SH-SY5Y (cell line): Measurements from ENCODE around the gene FRMD4A.

ENCODE experiments used
- GATA2 ChIP-seq: IDR thresholded peaks from 2 replicates; pipeline ENCODE4 v1.6.1; 2011; ENCODE audit warnings: mild to moderate bottlenecking, low read depth, low read length
- GATA3 ChIP-seq: IDR thresholded peaks from 2 replicates; pipeline ENCODE4 v1.6.1; 2011; ENCODE audit warnings: low read depth, mild to moderate bottlenecking, low read length, moderate library complexity

FRMD4A gene

GRCh38 chr10:13883636-13884444 lies 446.9 kb downstream of the FRMD4A start:
- TF ChIP-seq GATA2 = no peak
- no peak for TF ChIP-seq GATA3

- TF ChIP-seq GATA2 = no peak
- no peak for TF ChIP-seq GATA3
Observed at GRCh38 chr10:13882119-13882711, 448.5 kb downstream of the FRMD4A start.

GRCh38 chr10:13880760-13881159 lies 450.0 kb downstream of the FRMD4A start:
- no peak for TF ChIP-seq GATA2
- TF ChIP-seq GATA3 = no peak

- TF ChIP-seq GATA3 = no peak
- no peak for TF ChIP-seq GATA2
Observed at GRCh38 chr10:13877154-13877909, 453.4 kb downstream of the FRMD4A start.

GRCh38 chr10:13873196-13873595 lies 457.5 kb downstream of the FRMD4A start:
- TF ChIP-seq GATA3 (no peak), GATA2 (no peak)

- TF ChIP-seq GATA2 (no peak), GATA3 (no peak)
Observed at GRCh38 chr10:13872411-13872810, 458.3 kb downstream of the FRMD4A start.

DNA sequence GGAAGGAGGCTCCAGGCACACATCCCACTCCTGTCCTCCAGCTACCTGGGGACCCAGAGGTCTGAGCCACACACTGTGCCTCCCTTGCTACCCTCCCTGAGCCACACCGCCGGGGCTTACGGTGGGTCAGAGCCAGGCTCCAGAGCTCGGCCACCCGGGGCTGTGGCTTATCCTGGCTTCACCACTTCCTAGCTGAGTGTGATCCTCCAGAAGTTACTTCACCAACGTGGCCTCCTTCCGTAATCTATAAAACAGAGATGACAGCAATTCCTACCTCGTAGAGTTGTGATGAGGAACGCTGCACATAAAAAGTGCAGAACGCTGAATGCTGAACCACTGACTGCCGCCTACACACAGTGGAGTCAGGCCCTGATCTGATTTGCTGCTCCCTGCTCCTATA lies 458.9 kb downstream of the FRMD4A start:
- TF ChIP-seq GATA3 (no peak), GATA2 (no peak)

- no peak for TF ChIP-seq GATA2
- TF ChIP-seq GATA3 = no peak
Observed at GRCh38 chr10:13871011-13871410, 459.7 kb downstream of the FRMD4A start.

GRCh38 chr10:13869295-13869664 lies 461.4 kb downstream of the FRMD4A start:
- TF ChIP-seq GATA2 (no peak), GATA3 (no peak)

DNA sequence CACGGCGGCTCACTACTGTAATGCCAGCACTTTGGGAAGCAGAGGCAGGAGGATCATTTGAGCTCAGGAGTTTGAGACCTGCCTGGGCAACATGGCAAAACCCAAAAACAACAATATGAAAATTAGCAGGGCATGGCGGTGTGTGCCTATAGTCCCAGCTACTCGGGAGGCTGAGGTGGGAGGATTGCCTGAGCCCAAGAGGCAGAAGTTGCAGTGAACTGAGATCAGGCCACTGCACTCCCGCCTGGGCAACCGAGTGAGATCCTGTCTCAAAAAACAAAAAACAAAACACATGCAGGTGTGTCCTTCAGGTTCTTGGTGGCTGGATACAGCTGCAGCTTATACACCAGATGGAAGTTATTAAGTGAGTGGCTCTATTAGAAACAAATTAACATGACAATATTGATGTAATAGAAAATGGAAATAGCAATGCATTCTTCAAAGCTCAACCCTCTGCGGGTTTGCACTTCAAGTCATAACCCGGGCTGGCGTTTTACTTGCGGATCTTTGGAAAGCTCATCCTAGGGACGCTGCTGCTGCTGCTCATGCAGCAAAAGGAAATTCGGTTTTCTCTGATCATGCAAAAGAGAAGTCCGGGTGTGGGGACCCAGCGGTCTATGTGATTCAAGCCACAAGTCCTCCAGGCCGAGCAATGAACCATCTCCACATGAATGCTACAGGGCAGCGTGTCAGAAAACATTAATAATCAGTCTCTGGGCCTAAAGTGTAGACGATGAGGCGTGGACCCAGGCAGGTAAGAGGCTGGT lies 462.0 kb downstream of the FRMD4A start:
- no peak for TF ChIP-seq GATA3
- TF ChIP-seq GATA2 = no peak

DNA sequence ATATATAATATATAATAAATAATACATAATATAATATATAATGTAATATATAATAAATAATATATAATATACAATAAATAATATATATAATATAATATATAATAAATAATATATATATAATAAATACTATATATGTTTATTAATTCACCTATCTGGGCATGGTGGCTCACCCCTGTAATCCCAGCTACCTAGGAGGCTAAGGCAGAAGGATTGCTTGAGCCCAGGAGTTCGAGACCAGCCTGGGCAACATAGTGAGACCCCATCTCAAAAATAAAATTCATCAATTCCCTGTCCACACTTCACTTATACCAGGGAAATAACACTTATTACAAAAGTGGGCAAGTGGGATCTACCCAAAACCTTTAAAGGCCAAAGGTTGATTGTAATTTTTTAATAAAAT lies 462.9 kb downstream of the FRMD4A start:
- TF ChIP-seq GATA2 = no peak
- no peak for TF ChIP-seq GATA3

DNA sequence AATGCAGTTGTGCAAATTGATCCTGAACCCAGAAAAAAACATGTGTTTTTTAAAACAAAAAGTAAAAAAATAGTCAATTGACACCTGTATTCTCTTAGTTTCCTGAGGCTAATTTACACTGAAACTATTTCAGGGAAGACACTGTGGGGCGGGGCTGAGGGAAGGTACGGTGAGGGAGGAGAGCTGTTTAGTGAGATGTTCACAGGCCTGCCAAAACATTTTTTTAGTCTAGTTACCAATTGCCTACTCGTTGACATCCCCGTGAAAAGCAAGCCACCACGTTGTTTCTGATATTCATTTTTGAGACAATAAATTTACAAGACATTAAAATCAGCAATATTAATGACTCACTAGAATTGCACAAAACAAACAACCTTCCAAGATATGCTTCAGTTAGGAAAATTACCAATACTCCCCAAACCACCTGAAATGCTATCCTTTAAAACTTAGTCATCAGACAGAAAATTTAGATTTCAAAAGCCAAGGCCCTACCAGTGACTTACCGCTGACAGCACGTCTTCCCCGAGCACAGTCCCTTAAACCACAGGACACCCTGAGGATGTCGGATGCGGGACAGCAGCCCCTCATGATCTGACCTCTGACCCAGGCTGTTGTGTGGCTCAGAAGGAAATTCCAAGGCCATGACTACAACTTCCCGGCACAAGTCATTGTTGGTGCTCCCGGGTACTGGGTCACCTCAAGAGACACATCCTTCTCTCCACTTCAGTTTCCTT lies 464.8 kb downstream of the FRMD4A start:
- no peak for TF ChIP-seq GATA2
- no peak for TF ChIP-seq GATA3

DNA sequence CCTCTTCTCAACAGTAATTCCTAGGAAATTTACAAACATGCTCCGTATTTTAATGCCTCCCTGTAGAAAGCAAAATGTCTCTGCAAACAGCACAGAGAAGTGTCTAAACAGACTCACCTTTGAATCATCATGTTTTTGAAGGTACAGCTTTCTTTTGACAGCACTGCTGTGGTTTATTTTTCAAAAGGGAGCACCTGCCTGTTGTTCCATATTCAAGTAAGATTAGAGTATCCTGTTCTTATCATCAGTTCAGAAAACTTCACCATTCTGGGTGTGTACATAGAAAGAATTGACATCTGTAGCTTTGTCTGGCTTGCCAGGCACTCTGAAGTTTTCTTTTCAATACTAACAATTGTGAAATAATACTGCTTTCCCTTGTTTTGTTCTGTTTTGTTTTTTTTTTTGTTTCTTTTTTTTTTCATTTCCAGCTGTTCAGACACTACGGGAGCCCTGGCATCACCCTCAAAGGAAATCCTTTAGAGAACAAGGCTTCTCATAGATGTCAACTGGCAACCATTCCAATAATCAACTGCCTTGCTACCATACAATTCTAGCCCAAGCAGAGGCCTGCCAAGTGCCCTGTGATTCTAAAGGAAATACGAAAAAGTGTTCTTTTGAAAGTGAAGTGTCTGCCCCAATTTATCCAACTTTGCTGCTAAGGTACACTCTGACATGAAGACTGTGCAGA lies 468.0 kb downstream of the FRMD4A start:
- TF ChIP-seq GATA3 (no peak), GATA2 (no peak)
